Epithelial cell of esophagus (primary cell): ENCODE measurements around the gene ADK.
"Not testable (repeated sequence)": the region's sequence is repeated elsewhere in the genome, so short reads cannot be mapped to it uniquely, and the experiment has no call there.

Experiments used
- DNase-seq: peaks from one replicate; pipeline ENCODE4 v3.0.0; 2010; ENCODE audit warnings: low read depth
- H3K4me3 ChIP-seq: 2 replicates; pipeline ENCODE4 v1.5.1; 2011; ENCODE audit warnings: mild to moderate bottlenecking, low read length, control low read depth
- TF ChIP-seq, protein P1 (sequence below): IDR thresholded peaks from 2 replicates; pipeline ENCODE4 v1.5.1; 2011; ENCODE audit warnings: low read depth, mild to moderate bottlenecking, low read length, control low read depth, inconsistent platforms; ENCODE audit not compliant: insufficient read depth; ENCODE audit errors: missing control alignments

The ADK gene

DNA sequence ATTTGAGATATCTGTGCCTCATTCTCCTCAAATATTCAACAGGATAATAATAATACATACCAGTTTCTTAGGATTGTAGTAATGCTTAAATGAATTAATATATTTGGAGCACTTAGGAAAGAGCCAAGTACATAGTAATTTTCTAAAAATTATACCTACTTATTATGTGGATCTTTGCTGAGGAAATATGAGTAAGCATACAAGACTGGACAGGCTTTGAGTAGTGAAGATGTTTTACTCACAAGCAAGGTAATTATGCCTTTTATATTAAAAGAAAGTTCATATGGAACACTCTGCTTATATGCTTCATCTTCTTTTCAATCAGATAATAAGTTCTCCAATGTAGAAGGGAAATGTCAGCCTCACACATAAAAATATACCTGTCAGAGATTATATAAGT, 337.9 kb downstream of the ADK start:
- DNase-seq = peak; percentile 67
- H3K4me3 ChIP-seq = no peak overlapping the region
- TF ChIP-seq, protein P1, sequence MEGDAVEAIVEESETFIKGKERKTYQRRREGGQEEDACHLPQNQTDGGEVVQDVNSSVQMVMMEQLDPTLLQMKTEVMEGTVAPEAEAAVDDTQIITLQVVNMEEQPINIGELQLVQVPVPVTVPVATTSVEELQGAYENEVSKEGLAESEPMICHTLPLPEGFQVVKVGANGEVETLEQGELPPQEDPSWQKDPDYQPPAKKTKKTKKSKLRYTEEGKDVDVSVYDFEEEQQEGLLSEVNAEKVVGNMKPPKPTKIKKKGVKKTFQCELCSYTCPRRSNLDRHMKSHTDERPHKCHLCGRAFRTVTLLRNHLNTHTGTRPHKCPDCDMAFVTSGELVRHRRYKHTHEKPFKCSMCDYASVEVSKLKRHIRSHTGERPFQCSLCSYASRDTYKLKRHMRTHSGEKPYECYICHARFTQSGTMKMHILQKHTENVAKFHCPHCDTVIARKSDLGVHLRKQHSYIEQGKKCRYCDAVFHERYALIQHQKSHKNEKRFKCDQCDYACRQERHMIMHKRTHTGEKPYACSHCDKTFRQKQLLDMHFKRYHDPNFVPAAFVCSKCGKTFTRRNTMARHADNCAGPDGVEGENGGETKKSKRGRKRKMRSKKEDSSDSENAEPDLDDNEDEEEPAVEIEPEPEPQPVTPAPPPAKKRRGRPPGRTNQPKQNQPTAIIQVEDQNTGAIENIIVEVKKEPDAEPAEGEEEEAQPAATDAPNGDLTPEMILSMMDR = no peak

- H3K4me3 ChIP-seq = no peak overlapping the region
- TF ChIP-seq, protein P1 = no peak
- DNase-seq = no peak
These were observed 339.5 kb downstream of the ADK start for GRCh38 chr10:74490551-74490950.

DNA sequence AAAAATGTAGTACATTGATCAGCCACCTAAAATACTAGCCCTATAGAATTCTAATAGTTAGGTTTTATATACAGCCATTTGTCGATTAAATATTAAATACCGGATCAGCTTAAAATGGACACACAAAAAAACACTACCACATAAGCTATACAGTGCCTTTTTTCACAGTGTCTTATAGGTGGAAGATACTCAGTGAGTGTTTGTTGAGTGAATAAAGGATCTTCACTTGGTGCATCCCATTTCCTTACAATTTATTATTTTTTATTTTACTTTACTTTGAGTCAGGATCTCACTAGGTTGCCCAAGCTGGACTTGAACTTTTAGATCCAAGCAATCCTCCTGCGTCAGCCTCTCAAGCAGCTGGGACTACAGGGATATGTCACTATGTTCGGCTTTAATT, 340.0 kb downstream of the ADK start:
- H3K4me3 ChIP-seq = no peak overlapping the region
- TF ChIP-seq, protein P1 = no peak
- no peak for DNase-seq

GRCh38 chr10:74496276-74496675, 345.3 kb downstream of the ADK start:
- H3K4me3 ChIP-seq, DNase-seq: not testable (repeated sequence)

- not testable (repeated sequence) for DNase-seq
These were observed 347.6 kb downstream of the ADK start for GRCh38 chr10:74498664-74499063.

GRCh38 chr10:74500026-74500704, 349.1 kb downstream of the ADK start:
- H3K4me3 ChIP-seq = no peak overlapping the region
- DNase-seq = no peak
- TF ChIP-seq, protein P1 = no peak

More at GRCh38 chr10:74498664-74499063, 347.6 kb downstream of the ADK start:
- not testable (repeated sequence) for H3K4me3 ChIP-seq

GRCh38 chr10:74500816-74501215, 349.8 kb downstream of the ADK start:
- no peak overlapping the region for H3K4me3 ChIP-seq
- TF ChIP-seq, protein P1 = no peak
- DNase-seq = no peak

DNA sequence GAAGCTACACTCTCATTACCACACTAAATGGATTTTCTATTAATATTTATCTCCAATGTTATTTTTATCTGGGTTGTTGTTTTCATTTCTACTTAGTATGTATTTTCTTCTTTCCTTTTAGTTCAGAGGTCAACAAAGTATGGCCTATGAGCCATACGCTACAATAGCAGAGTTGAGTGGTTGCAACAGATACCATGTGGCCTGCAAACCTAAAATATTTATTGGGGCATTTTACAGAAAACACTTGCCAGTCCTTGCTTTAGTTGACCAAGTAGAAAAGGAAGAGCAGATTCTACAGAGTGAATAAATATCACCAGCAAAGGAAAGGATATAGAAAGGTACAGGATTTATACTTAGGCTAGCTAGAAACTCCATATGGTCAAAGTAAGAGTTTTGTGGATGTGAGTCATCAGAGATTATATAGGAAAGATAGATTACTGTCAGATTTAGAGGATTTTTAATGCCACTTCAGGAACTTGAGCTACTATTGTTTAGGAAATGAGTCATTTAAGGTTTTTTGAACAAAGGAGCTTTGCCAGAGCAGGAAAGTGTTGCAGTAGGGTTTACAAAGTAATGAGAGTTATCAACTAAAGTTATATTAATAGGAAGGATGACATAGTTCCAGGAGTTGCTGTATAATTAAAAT, 352.1 kb downstream of the ADK start:
- H3K4me3 ChIP-seq = no peak overlapping the region
- TF ChIP-seq, protein P1 = no peak
- DNase-seq = peak; percentile 53
